ENCODE measurements around the gene DLST. TPM values are rescaled to one million over a fixed set of nuclear protein-coding genes. Genes with fewer than 3 reads are reported as not detected.

DLST gene
- total RNA-seq, 1 donor from 2014 or later, result 82.7 TPM

GRCh38 chr14:74867673-74868072 lies 14.0 kb upstream of the DLST start:
- ATAC-seq, result no peak

GRCh38 chr14:74868739-74869138 lies 13.0 kb upstream of the DLST start:
- no peak overlapping the region for H3K4me3 ChIP-seq
- peaks cover 2% of the 10 kb centered on the region for H3K4me1 ChIP-seq
- no peak for TF ChIP-seq CTCF (IDR thresholded peaks at IDR 0.05)
- DNase-seq (no peak), ATAC-seq (no peak)
- no peaks in the 10 kb centered on the region for H3K27me3 ChIP-seq (ENCODE audit: low read depth)
- no peaks in the 10 kb centered on the region for H3K36me3 ChIP-seq
- intact Hi-C loops (cut with DNase I), result no loop called here
- no peaks in the 10 kb centered on the region for H3K9me3 ChIP-seq
- no peak overlapping the region for H3K27ac ChIP-seq

More at GRCh38 chr14:74867673-74868072, 14.0 kb upstream of the DLST start:
- Histone ChIP-seq H3K9me3 (no peaks in the 10 kb centered on the region), H3K36me3 (no peaks in the 10 kb centered on the region), H3K4me1 (peaks cover 12% of the 10 kb centered on the region), H3K27me3 (ENCODE audit: low read depth) (no peaks in the 10 kb centered on the region), H3K4me3 (no peak overlapping the region), H3K27ac (no peak overlapping the region)
- intact Hi-C loops (cut with DNase I), result no loop called here
- no peak for DNase-seq
- no peak for TF ChIP-seq CTCF (IDR thresholded peaks at IDR 0.05)

- no peaks in the 10 kb centered on the region for H3K9me3 ChIP-seq
- DNase-seq (no peak), ATAC-seq (no peak)
- no peak for TF ChIP-seq CTCF (IDR thresholded peaks at IDR 0.05)
- peaks cover 8% of the 10 kb centered on the region for H3K4me1 ChIP-seq
- no peaks in the 10 kb centered on the region for H3K27me3 ChIP-seq (ENCODE audit: low read depth)
- H3K36me3 ChIP-seq, result no peaks in the 10 kb centered on the region
- no peak overlapping the region for H3K4me3 ChIP-seq
- H3K27ac ChIP-seq, result no peak overlapping the region
- intact Hi-C loops (cut with DNase I), result no loop called here
Measured at GRCh38 chr14:74871819-74872218, 9.9 kb upstream of the DLST start.

- no peak for TF ChIP-seq CTCF (IDR thresholded peaks at IDR 0.05)
- DNase-seq (no peak), ATAC-seq (no peak)
- intact Hi-C loops (cut with DNase I), result no loop called here
- Histone ChIP-seq H3K27ac (no peak overlapping the region), H3K27me3 (ENCODE audit: low read depth) (no peaks in the 10 kb centered on the region), H3K4me1 (peaks cover 8% of the 10 kb centered on the region), H3K9me3 (no peaks in the 10 kb centered on the region), H3K36me3 (no peaks in the 10 kb centered on the region), H3K4me3 (no peak overlapping the region)
Measured at GRCh38 chr14:74875204-74875603, 6.5 kb upstream of the DLST start.

GRCh38 chr14:74875941-74876913 lies 5.5 kb upstream of the DLST start, which contains the start of gene PROX2:
TSS of gene PROX2 (minus strand) at chr14:74876145. CDS start at chr14:74863834, 12,311 bp downstream.
- Histone ChIP-seq H3K36me3 (no peaks in the 10 kb centered on the region), H3K27me3 (ENCODE audit: low read depth) (no peaks in the 10 kb centered on the region), H3K27ac (no peak within 1 kb of the TSS), H3K4me3 (no peak within 1 kb of the TSS), H3K9me3 (no peaks in the 10 kb centered on the region), H3K4me1 (peaks cover 12% of the 10 kb centered on the region)
- intact Hi-C loops (cut with DNase I), result no loop called here
- DNase-seq (no peak), ATAC-seq (no peak)
- no peak for TF ChIP-seq CTCF (IDR thresholded peaks at IDR 0.05)

All from lower lobe of right lung (tissue), 2 donors.